Neural cell (in vitro differentiated cells): Measurements from ENCODE around the gene PDE1C. TPM values are rescaled to one million over a fixed set of nuclear protein-coding genes. Genes with fewer than 3 reads are reported as not detected.

ENCODE experiments used
- H2AFZ ChIP-seq: fragments of 200-600, 300-800 bp; sonication (generic), shearing (Covaris generic); 2 replicates; pipeline ENCODE4 v1.6.0; 2014; ENCODE audit warnings: low read depth, mild to moderate bottlenecking, antibody characterized with exemption, low read length, moderate library complexity
- H3F3A ChIP-seq: fragments of 200-600 bp; shearing (Covaris generic); 2 replicates; pipeline ENCODE4 v1.6.1; 2016; ENCODE audit warnings: mild to moderate bottlenecking, moderate library complexity, mixed read lengths, antibody characterized with exemption, low read length; ENCODE audit not compliant: insufficient read depth, poor library complexity, severe bottlenecking
- H3K27ac ChIP-seq: fragments of 200-600, 300-800 bp; sonication (generic), shearing (Covaris generic); 2 replicates; pipeline ENCODE4 v1.5.1; 2014; ENCODE audit warnings: mild to moderate bottlenecking, low read length, moderate library complexity
- H3K27me3 ChIP-seq: fragments of 300-800, 200-600 bp; sonication (generic), shearing (Covaris generic); 2 replicates; pipeline ENCODE4 v1.6.0; 2014; ENCODE audit warnings: mild to moderate bottlenecking, low read depth, low read length, moderate library complexity; ENCODE audit not compliant: insufficient read depth
- H3K36me3 ChIP-seq: fragments of 300-800, 200-600 bp; sonication (generic), shearing (Covaris generic); 2 replicates; pipeline ENCODE4 v1.5.1; 2014; ENCODE audit warnings: mild to moderate bottlenecking, antibody characterized with exemption, low read length, moderate library complexity; ENCODE audit not compliant: insufficient read depth
- H3K4me2 ChIP-seq: fragments of 300-800, 200-600 bp; sonication (generic), shearing (Covaris generic); 2 replicates; pipeline ENCODE4 v1.6.0; 2014; ENCODE audit warnings: mild to moderate bottlenecking, low read length
- H3K4me3 ChIP-seq: fragments of 300-800, 200-600 bp; sonication (generic), shearing (Covaris generic); 2 replicates; pipeline ENCODE4 v1.5.1; 2014; ENCODE audit warnings: mild to moderate bottlenecking, low read length, moderate library complexity
- H3K79me2 ChIP-seq: fragments of 200-600 bp; shearing (Covaris generic); replicated peaks from 2 replicates; pipeline ENCODE4 v1.6.0; 2014; ENCODE audit warnings: mild to moderate bottlenecking, low read length, moderate library complexity; ENCODE audit not compliant: insufficient read depth
- H3K9ac ChIP-seq: fragments of 300-800, 200-600 bp; sonication (generic), shearing (Covaris generic); 2 replicates; pipeline ENCODE4 v1.6.1; 2016; ENCODE audit warnings: mild to moderate bottlenecking, low read length, mixed read lengths
- H3K9me2 ChIP-seq: fragments of 200-600 bp; shearing (Covaris generic); 2 replicates; pipeline ENCODE4 v1.6.1; 2016; ENCODE audit warnings: mild to moderate bottlenecking, low read length, mixed read lengths; ENCODE audit not compliant: insufficient read depth
- H3K9me3 ChIP-seq: fragments of 200-600, 300-800 bp; sonication (generic), shearing (Covaris generic); 2 replicates; pipeline ENCODE4 v1.6.1; 2016; ENCODE audit warnings: mild to moderate bottlenecking, mixed run types, low read length, moderate library complexity, mixed read lengths
- H4K20me1 ChIP-seq: fragments of 200-600 bp; shearing (Covaris generic); 2 replicates; pipeline ENCODE4 v1.6.1; 2016; ENCODE audit warnings: mild to moderate bottlenecking, mixed run types; ENCODE audit not compliant: insufficient read depth
- CTCF ChIP-seq: fragments of 450-650 bp; IDR thresholded peaks from 2 replicates; pipeline ENCODE4 v1.5.1; 2014; ENCODE audit warnings: antibody characterized with exemption, mild to moderate bottlenecking, moderate library complexity; ENCODE audit not compliant: poor library complexity, severe bottlenecking
- EP300 ChIP-seq: fragments of 450-650 bp; conservative IDR thresholded peaks from 2 replicates; pipeline ENCODE4 v1.6.1; 2014; ENCODE audit warnings: antibody characterized with exemption, mild to moderate bottlenecking, moderate library complexity; ENCODE audit not compliant: poor library complexity, severe bottlenecking
- EZH2 ChIP-seq: fragments of 200-600, 300-800 bp; shearing (Covaris generic), sonication (generic); IDR thresholded peaks from 2 replicates; pipeline ENCODE4 v1.6.1; 2014; ENCODE audit warnings: antibody characterized with exemption, low read length, borderline replicate concordance, mild to moderate bottlenecking; ENCODE audit not compliant: insufficient read depth, poor library complexity, severe bottlenecking
- MXI1 ChIP-seq: fragments of 450-650 bp; conservative IDR thresholded peaks from 2 replicates; pipeline ENCODE4 v1.6.1; 2014; ENCODE audit warnings: antibody characterized with exemption, mild to moderate bottlenecking; ENCODE audit not compliant: poor library complexity, severe bottlenecking
- POLR2AphosphoS5 ChIP-seq: IDR thresholded peaks from 2 replicates; pipeline ENCODE4 v1.6.1; 2012
- RAD21 ChIP-seq: fragments of 450-650 bp; conservative IDR thresholded peaks from 2 replicates; pipeline ENCODE4 v1.6.1; 2014; ENCODE audit warnings: antibody characterized with exemption, mild to moderate bottlenecking, moderate library complexity
- REST ChIP-seq: IDR thresholded peaks from 2 replicates; pipeline ENCODE4 v1.6.1; 2012; ENCODE audit warnings: borderline replicate concordance
- SMC3 ChIP-seq: fragments of 450-650 bp; conservative IDR thresholded peaks from 2 replicates; pipeline ENCODE4 v1.6.1; 2014; ENCODE audit warnings: antibody characterized with exemption, mild to moderate bottlenecking, moderate library complexity; ENCODE audit not compliant: poor library complexity
- TAF1 ChIP-seq: IDR thresholded peaks from 2 replicates; pipeline ENCODE4 v1.6.1; 2012; ENCODE audit warnings: low read depth
- polyA plus RNA-seq: library from polyadenylated mRNA; depleted of rRNA; stranded (reverse); fragments of >200 nt; gene quantifications from 2 replicates; pipeline ENCODE4 v1.2.3, GENCODE V29; 2014

The PDE1C gene
- polyA plus RNA-seq, 1 donor from 2014 or later: 6.6 TPM

- Histone ChIP-seq H3K27ac (no peak overlapping the region), H3K79me2 (no peaks in the 10 kb centered on the region), H3F3A (no peaks in the 10 kb centered on the region), H2AFZ (no peak overlapping the region), H3K4me2 (no peak overlapping the region), H3K36me3 (no peaks in the 10 kb centered on the region), H3K4me3 (no peak overlapping the region), H4K20me1 (no peaks in the 10 kb centered on the region), H3K9me2 (no peaks in the 10 kb centered on the region), H3K9ac (no peak overlapping the region), H3K27me3 (no peaks in the 10 kb centered on the region), H3K9me3 (no peaks in the 10 kb centered on the region)
- TF ChIP-seq EP300 (no peak), SMC3 (no peak), REST (no peak), EZH2 (no peak), TAF1 (no peak), MXI1 (no peak), RAD21 (no peak), POLR2AphosphoS5 (no peak), CTCF (no peak)
Measured at GRCh38 chr7:31828520-31828919, 241.7 kb downstream of the PDE1C start.

GRCh38 chr7:31825576-31825975 is 244.6 kb downstream of the PDE1C start:
- no peaks in the 10 kb centered on the region for H3K36me3 ChIP-seq
- H3F3A ChIP-seq: no peaks in the 10 kb centered on the region
- H4K20me1 ChIP-seq: no peaks in the 10 kb centered on the region
- H3K9me3 ChIP-seq: no peaks in the 10 kb centered on the region
- H3K9me2 ChIP-seq: no peaks in the 10 kb centered on the region
- no peaks in the 10 kb centered on the region for H3K27me3 ChIP-seq
- TF ChIP-seq SMC3: no peak
- no peak for TF ChIP-seq CTCF
- no peak for TF ChIP-seq REST
- TF ChIP-seq EZH2: no peak
- TF ChIP-seq EP300: no peak
- TF ChIP-seq RAD21: no peak
- no peak for TF ChIP-seq MXI1
- no peak for TF ChIP-seq TAF1
- no peak for TF ChIP-seq POLR2AphosphoS5
- H3K9ac ChIP-seq: no peak overlapping the region
- H2AFZ ChIP-seq: no peak overlapping the region
- H3K27ac ChIP-seq: no peak overlapping the region
- no peaks in the 10 kb centered on the region for H3K79me2 ChIP-seq
- H3K4me2 ChIP-seq: no peak overlapping the region
- H3K4me3 ChIP-seq: no peak overlapping the region
